Stromal cell of bone marrow (primary cell): Measurements from ENCODE around the gene B3GNT7.
"Not testable (repeated sequence)": the region's sequence is repeated elsewhere in the genome, so short reads cannot be mapped to it uniquely, and the experiment has no call there.

Source experiments
- DNase-seq: peaks from one replicate; pipeline ENCODE4 v3.0.0-alpha.2; 2012; ENCODE audit warnings: low read depth

The B3GNT7 gene

DNA sequence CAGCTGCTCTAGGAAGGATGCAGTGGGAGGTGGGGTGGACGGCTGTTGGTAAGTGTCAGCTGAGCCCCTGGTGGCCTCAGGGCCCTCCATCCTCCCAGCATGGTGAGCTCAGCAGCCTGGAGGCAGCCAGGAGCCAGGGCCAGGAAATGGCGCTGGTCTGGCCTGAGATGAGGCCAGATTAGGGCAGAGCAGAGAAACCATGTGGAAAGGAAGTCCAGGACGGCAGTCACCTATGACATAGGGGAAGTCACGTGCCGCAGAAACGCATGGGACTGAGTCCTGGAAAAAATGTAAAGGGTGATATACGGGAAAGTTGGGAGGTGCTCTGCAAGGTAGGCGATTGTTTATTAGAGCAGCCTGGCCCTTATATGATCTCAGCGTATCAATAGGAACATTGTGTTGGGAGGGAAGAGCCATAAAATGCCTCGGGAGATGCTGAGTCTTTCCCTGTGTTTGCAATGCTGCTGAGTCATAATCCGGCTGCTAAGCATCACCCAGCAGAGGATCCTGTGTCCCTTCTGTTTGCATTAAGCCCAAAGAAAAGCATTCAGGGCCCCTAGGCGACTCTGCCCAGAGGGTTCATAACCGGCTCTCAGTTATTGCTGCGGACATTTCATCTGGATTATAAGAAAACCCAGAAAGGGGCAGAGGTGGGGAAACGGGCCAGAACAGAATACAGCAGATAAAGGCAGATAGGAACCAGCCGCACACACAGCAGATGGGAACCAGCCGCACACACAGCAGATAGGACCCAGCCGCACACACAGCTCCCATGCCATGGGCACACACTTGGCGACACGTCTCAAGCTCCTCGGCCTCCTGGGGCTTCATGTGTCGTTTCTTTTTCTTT lies 30.3 kb upstream of the B3GNT7 start:
- DNase-seq = peak; percentile 44

- no peak for DNase-seq
Measured at GRCh38 chr2:231367178-231367577, 28.3 kb upstream of the B3GNT7 start.

DNA sequence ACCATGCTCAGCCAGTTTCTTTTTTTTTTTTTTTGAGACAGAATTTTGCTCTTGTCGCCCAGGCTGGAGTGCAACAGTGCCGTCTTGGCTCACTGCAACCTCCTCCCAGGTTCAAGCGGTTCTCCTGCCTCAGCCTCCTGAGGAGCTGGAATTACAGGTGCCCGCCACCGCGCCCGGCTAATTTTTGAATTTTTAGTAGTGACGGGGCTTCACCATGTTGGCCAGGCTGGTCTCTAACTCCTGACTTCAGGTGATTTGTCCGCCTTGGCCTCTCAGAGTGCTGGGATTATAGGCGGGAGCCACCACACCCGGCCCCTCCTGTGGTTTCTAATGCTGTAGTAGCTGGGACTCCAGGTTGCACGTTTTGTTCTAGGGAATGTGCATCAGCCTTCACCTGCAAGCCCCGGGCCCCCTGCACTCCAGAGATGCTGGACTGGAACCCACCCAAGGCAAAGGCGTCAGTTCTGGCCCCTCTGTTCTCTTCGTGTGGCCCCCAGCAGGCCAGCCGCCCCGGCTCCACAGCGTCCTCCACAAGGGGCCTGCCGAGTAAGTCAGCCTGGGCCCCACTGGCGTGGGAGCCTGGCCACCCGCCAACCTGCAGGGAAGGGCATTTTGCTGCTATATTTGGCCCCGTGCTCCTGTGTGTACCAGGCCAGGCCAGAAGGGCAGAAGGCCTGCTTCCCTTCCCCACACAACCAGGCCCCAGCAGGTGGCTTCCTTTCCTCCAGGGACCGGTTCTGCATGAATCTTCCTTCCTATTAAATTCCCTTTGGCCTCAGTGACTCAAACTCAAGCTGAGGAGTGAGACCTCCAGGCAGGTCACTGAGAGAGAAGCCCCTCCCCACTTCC lies 25.7 kb upstream of the B3GNT7 start:
- no peak for DNase-seq

- DNase-seq = no peak
Measured at GRCh38 chr2:231370429-231370748, 25.1 kb upstream of the B3GNT7 start.

DNA sequence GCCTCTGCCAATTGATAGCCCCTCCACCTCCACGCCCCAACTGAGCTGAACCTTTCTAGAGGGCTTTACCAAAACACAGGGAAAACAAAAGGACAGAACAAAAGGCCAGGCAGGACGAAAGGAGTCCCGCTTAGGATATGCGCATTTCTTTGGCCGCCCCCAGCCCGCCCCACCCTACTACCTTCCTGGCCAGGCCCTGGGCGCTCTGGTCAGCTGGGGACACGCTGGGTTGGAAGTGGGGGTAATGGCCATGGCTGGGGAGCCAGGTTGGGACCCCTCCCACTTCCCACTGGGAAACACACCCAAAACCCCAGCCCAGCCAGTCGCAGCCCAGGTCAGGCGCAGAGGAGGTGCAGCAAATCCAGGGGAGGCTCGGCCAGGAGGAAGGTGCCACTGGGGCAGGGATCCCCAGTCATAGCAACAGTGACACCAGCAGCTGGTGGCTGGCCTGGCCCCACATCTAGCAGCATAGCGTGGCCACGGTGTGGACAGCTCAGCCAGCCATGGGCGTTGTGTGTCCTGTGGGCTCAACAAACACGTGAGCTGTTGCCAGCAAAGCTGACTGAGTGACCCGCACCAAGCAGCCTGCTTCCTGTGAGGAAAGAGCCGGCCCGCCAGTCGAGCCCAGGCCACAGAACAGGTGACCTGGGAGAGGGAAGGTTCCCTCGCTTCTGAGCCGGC lies 24.6 kb upstream of the B3GNT7 start:
- DNase-seq = no peak

GRCh38 chr2:231371430-231372054 lies 24.0 kb upstream of the B3GNT7 start:
- no peak for DNase-seq

GRCh38 chr2:231372326-231372725 lies 23.2 kb upstream of the B3GNT7 start:
- no peak for DNase-seq

GRCh38 chr2:231373184-231373583 lies 22.3 kb upstream of the B3GNT7 start:
- DNase-seq = no peak

DNA sequence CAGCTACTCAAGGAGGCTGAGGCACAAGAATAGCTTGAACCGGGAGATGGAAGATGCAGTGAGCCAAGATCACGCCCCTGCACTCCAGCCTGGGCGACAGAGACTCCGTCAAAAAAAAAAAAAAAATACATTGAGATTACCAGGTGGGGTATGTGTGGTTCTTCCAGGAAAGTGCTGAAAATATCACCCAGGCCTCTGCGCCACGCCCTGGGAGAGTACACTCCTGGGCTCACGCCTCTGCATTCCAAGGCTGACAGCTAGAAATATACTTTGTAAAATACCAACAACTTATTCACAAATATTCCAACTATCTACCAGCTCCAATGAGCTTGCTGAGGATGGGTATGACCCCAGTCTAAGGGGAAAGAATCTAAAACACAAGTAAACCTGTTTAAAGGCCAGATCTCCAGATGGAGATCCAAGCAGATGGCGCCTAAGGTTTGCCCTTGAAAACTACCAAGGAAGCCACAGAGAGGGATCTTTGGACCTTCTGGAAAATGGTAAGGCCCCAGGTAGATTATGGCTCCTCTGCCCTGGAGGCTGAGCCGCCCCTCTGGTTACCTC lies 21.6 kb upstream of the B3GNT7 start:
- DNase-seq = no peak

GRCh38 chr2:231374771-231375170 lies 20.7 kb upstream of the B3GNT7 start:
- DNase-seq = no peak

DNA sequence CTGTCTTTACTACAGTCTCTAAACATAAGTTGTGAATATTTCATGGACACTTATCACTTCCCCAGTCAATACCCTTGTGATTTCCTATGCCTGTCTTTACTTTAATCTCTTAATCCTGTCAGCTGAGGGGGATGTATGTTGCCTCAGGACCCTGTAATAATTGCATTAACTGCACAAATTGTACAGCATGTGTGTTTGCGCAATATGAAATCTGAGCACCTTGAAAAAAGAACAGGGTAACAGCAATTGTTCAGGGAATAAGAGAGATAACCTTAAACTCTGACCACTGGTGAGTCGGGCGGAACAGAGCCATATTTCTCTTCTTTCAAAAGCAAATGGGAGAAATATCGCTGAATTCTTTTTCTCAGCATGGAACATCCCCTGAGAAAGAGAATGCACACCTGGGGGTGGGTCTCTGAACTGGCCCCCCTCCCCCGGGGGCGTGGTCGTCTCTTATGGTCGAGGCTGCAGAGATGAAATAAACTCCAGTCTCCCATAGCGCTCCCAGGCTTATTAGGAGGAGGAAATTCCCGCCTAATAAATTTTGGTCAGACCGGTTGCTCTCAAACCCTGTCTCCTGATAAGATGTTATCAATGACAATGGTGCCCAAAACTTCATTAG lies 19.4 kb upstream of the B3GNT7 start:
- not testable (repeated sequence) for DNase-seq

DNA sequence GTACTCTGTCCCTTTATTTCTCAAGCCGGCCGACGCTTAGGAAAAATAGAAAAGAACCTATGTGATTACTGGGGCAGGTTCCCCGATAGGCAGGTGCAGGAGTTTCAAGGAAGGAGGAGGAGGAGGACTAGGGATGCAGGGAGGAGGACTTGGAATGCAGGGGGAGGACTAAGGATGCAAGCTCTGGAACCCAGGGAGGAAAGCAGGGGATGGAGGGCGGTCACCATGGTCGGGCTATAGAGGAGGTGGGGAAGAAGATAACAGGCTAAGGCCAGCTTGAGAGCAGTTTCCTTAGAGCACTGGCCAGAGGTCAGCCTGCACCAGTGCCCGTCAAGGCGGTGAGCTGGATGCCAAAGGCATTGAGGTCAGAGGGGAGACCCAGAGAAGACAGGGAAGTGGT lies 18.7 kb upstream of the B3GNT7 start:
- no peak for DNase-seq

GRCh38 chr2:231378026-231378722 lies 17.3 kb upstream of the B3GNT7 start:
- DNase-seq = no peak

DNA sequence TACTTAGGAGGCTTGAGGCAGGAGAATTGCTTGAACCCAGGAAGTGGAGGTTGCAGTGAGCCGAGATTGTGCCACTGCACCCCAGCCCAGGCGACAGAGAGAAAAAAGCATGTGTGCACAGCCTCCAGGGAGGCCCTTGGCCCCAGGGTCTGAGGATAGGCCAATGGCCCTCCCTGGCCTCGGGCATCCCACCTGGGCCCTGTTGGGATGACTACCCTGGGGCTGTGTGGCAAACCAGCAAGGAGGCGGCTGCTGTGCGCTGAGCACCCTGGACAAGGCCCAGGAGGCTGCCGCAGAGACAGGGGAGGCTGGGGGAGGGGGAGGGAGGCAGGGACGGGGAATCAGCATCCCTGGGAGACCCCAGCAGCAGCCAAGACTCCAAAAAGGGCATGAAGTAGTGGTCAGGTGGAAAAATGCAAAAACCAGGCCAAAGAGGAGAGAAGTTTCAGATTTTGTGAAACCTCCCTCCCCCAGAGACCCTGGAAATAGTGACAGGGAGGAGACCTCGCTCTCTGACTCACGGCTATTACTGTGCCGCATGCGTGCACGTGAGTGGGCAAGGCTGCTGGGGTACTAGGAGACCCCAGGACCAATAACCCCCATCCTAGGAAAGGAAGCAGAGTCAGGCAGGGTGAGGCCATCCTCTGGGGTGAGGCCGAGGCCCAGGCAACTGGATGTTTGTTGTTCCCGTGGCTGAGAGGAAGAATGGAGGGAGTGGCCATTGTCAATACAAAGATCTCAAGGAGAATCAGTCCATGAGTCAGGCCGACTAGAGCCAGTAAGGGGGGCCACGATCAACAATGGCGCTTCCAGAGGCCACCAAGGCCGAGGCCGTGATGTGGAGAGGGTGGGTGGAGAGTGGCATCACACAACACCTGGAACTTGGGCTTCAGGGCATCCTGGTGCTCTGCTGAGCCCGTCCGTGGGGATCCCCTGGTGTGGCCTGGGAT lies 16.0 kb upstream of the B3GNT7 start:
- no peak for DNase-seq

DNA sequence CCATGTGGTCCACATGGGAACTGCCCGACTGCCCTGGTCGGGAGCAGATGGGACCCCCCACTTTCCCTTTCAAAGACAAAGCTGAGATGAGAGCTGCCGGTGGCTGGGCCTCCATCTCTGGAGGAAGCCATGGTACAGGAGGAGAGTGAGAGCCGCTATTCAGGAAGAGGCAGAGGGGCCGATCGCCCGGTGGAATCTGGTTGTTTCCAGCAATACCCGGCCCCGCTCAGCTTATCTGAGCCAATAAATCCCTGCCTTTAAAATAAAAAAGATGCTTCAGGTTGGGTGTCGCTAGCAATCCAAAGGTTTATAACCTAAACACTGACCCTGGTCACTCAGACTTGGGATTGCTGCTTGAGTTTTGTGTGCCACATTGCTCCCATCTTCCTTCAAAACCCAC lies 15.2 kb upstream of the B3GNT7 start:
- no peak for DNase-seq

DNA sequence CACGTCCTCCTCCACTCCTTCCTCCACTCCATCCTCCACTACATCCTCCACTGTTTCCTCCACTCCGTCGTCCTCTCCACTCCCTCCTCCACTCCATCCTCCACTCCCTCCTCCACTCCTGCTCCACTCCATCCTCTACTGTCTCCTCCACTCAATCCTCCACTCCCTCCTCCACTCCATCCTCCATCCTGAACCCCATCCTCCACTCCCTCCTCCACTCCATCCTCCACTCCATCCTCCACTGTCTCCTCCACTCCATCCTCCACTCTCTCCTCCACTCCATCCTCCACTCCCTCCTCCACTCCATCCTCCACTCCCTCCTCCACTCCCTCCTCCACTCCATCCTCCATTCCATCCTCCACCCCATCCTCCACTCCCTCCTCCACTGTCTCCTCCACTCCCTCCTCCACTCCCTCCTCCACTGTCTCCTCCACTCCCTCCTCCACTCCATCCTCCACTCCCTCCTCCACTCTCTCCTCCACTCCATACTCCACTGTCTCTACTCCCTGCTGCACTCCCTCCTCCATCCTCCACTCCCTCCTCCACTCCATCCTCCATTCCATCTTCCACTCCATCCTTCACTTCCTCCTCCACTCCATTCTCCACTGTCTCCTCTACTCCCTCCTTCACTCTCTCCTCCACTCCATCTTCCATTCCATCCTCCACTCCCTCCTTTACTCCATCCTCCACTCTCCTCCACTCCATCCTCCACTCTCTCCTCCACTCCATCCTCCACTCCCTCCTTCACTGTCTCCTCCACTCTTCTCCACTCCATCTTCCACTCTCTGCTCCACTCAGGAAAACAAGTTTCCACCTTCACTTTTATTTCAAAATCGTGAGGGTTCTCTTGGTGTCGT lies 14.3 kb upstream of the B3GNT7 start:
- no peak for DNase-seq

- no peak for DNase-seq
Measured at GRCh38 chr2:231382116-231382515, 13.4 kb upstream of the B3GNT7 start.

DNA sequence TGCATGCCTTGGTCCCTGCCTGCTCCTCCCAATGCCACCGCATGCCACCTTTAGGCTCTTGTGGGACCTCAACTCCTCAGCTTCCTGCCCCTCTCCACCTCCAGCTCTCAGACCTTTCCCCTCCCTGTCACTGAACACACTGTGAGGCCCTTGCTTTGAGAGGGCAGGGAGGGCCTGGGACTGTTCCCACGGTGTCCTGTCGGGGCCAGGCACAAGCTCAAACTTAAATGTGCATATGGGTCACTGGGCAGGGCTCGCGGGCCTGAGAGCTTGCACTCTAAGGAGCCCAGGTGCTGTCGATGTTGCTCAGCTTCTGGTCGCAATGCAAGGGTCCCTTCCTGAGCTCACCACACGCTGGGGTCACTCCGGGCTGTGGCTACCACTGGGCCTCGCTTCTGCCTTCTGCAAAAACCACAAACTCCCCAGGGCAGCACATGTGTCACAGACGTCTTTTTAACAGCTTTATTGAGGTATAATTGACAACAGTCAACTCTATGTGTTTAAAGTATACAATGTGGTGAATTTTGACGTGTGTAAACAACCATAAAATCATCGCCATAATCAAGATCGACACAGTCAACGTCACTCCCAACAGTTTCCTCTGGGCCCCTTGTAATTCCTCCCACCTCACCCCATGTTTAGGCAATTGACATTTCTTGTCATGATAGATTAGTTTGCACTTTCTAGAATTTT lies 11.9 kb upstream of the B3GNT7 start:
- DNase-seq = no peak
